Germinal center (tissue), 1 donor: Measurements from ENCODE around the gene MRPL36.
"Not testable (repeated sequence)": the region's sequence is repeated elsewhere in the genome, so short reads cannot be mapped to it uniquely, and the experiment has no call there.

Source experiments
- DNase-seq: peaks from one replicate; pipeline ENCODE4 v3.0.0; 2012; ENCODE audit warnings: mixed read lengths, low spot score

MRPL36 gene

GRCh38 chr5:1815071-1815786, 15.6 kb upstream of the MRPL36 start:
- DNase-seq, result no peak

- DNase-seq, result no peak
Observed at GRCh38 chr5:1814183-1815020, 14.8 kb upstream of the MRPL36 start.

GRCh38 chr5:1810581-1811101, 11.0 kb upstream of the MRPL36 start:
- DNase-seq, result no peak

GRCh38 chr5:1809416-1810035, 9.9 kb upstream of the MRPL36 start:
- no peak for DNase-seq

GRCh38 chr5:1808439-1808838, 8.8 kb upstream of the MRPL36 start:
- no peak for DNase-seq

- DNase-seq, result no peak
Observed at GRCh38 chr5:1807451-1808185, 8.0 kb upstream of the MRPL36 start.

- no peak for DNase-seq
Observed at GRCh38 chr5:1806974-1807373, 7.3 kb upstream of the MRPL36 start.

GRCh38 chr5:1806199-1806598, 6.6 kb upstream of the MRPL36 start:
- DNase-seq, result no peak

GRCh38 chr5:1805736-1806135, 6.1 kb upstream of the MRPL36 start:
- no peak for DNase-seq

GRCh38 chr5:1805326-1805725, 5.7 kb upstream of the MRPL36 start:
- DNase-seq, result no peak

GRCh38 chr5:1804001-1804690, 4.5 kb upstream of the MRPL36 start:
- DNase-seq, result no peak

GRCh38 chr5:1803192-1803591, 3.6 kb upstream of the MRPL36 start:
- no peak for DNase-seq

- DNase-seq, result no peak
Observed at GRCh38 chr5:1801967-1802295, 2.3 kb upstream of the MRPL36 start.

GRCh38 chr5:1801222-1801966, 1.8 kb upstream of the MRPL36 start, which contains the start of gene NDUFS6:
Gene NDUFS6, plus strand, starts transcription at chr5:1801407. Its CDS starts 11 bp downstream, at chr5:1801418.
- peak; percentile 77 for DNase-seq

- peak; percentile 59 for DNase-seq
Observed at GRCh38 chr5:1800472-1801221, 1.0 kb upstream of the MRPL36 start.

- peak; percentile 45 for DNase-seq
Observed at GRCh38 chr5:1799110-1799601, 481 bp downstream of the MRPL36 start.

GRCh38 chr5:1798589-1798988, 1.0 kb downstream of the MRPL36 start:
- not testable (repeated sequence) for DNase-seq

- no peak for DNase-seq
Observed at GRCh38 chr5:1797855-1798254, 1.8 kb downstream of the MRPL36 start.

GRCh38 chr5:1797103-1797800, 2.4 kb downstream of the MRPL36 start:
- DNase-seq, result no peak
